Mesendoderm (in vitro differentiated cells): ENCODE results near the gene CREB3L2.

Experiments
- DNase-seq: peaks from one replicate; pipeline ENCODE4 v3.0.0; 2013
- H2AK5ac ChIP-seq: 2 replicates; pipeline ENCODE4 v1.6.1; 2013; ENCODE audit warnings: low read length, inconsistent platforms
- H2BK120ac ChIP-seq: 2 replicates; pipeline ENCODE4 v1.6.1; 2013; ENCODE audit warnings: low read depth, mild to moderate bottlenecking, low read length, moderate library complexity, mixed read lengths
- H2BK15ac ChIP-seq: replicated peaks from 2 replicates; pipeline ENCODE4 v1.6.1; 2013; ENCODE audit warnings: low read depth, mild to moderate bottlenecking, moderate library complexity
- H2BK5ac ChIP-seq: 2 replicates; pipeline ENCODE4 v1.6.1; 2013; ENCODE audit warnings: low read length, inconsistent platforms
- H3K18ac ChIP-seq: 2 replicates; pipeline ENCODE4 v1.6.1; 2013; ENCODE audit warnings: mild to moderate bottlenecking, low read length, mixed read lengths
- H3K23ac ChIP-seq: one replicate; pipeline ENCODE4 v1.6.1; 2013; ENCODE audit warnings: low read length
- H3K27ac ChIP-seq: 2 replicates; pipeline ENCODE4 v1.5.1; 2013; ENCODE audit warnings: low read depth, mild to moderate bottlenecking, inconsistent platforms, low read length, moderate library complexity
- H3K27me3 ChIP-seq: 2 replicates; pipeline ENCODE4 v1.6.1; 2013; ENCODE audit warnings: low read length, control low read depth, mild to moderate bottlenecking, inconsistent platforms; ENCODE audit not compliant: insufficient read depth, poor library complexity
- H3K36me3 ChIP-seq: 2 replicates; pipeline ENCODE4 v1.6.1; 2013; ENCODE audit warnings: low read length, inconsistent platforms; ENCODE audit not compliant: control insufficient read depth, insufficient read depth
- H3K4ac ChIP-seq: one replicate; pipeline ENCODE4 v1.6.1; 2013; ENCODE audit warnings: low read depth, mild to moderate bottlenecking, low read length, moderate library complexity
- H3K4me1 ChIP-seq: 2 replicates; pipeline ENCODE4 v1.6.1; 2013; ENCODE audit warnings: low read depth, low read length, inconsistent platforms; ENCODE audit not compliant: control insufficient read depth
- H3K4me2 ChIP-seq: 2 replicates; pipeline ENCODE4 v1.6.1; 2013; ENCODE audit warnings: low read length
- H3K4me3 ChIP-seq: 2 replicates; pipeline ENCODE4 v1.5.1; 2013; ENCODE audit warnings: mild to moderate bottlenecking, low read length
- H3K56ac ChIP-seq: one replicate; pipeline ENCODE4 v1.6.1; 2013; ENCODE audit warnings: low read length
- H3K79me1 ChIP-seq: 2 replicates; pipeline ENCODE4 v1.6.1; 2013; ENCODE audit warnings: low read length, inconsistent platforms
- H3K79me2 ChIP-seq: 2 replicates; pipeline ENCODE4 v1.6.1; 2013; ENCODE audit warnings: mild to moderate bottlenecking, low read length; ENCODE audit not compliant: control insufficient read depth, insufficient read depth
- H3K9ac ChIP-seq: 2 replicates; pipeline ENCODE4 v1.6.1; 2013; ENCODE audit warnings: low read length, inconsistent platforms
- H4K5ac ChIP-seq: one replicate; pipeline ENCODE4 v1.6.1; 2013; ENCODE audit warnings: low read length
- H4K8ac ChIP-seq: one replicate; pipeline ENCODE4 v1.6.1; 2013; ENCODE audit warnings: low read depth, mild to moderate bottlenecking, control low read depth, low read length, moderate library complexity
- WGBS: extraction: QIAGEN DNeasy Blood & Tissue Kit; methylation state at CpG from one replicate; pipeline ENCODE4 v1.1.7; 2013; ENCODE audit warnings: low lambda C conversion rate, missing lambda C conversion rate; ENCODE audit not compliant: insufficient coverage; ENCODE audit errors: extremely low coverage; 5-methylcytosine and 5-hydroxymethylcytosine counted together

Gene CREB3L2

GRCh38 chr7:137869260-137869659, 132.6 kb downstream of the CREB3L2 start:
- H3K27me3 ChIP-seq: no peaks in the 10 kb centered on the region
- no peak overlapping the region for H2BK120ac ChIP-seq
- H3K27ac ChIP-seq: no peak overlapping the region
- no peaks in the 10 kb centered on the region for H3K79me1 ChIP-seq
- no peak overlapping the region for H3K4ac ChIP-seq
- no peak overlapping the region for H2BK15ac ChIP-seq
- WGBS: no CpG with 5 or more reads among the region's 3 CpGs
- no peak overlapping the region for H3K18ac ChIP-seq
- H3K36me3 ChIP-seq: peaks cover 5% of the 10 kb centered on the region
- H2BK5ac ChIP-seq: no peak overlapping the region
- H4K5ac ChIP-seq: no peak overlapping the region
- DNase-seq: no peak
- no peak overlapping the region for H3K4me2 ChIP-seq
- no peak overlapping the region for H2AK5ac ChIP-seq
- H4K8ac ChIP-seq: no peak overlapping the region
- no peak overlapping the region for H3K56ac ChIP-seq
- H3K4me1 ChIP-seq: no peaks in the 10 kb centered on the region
- no peak overlapping the region for H3K23ac ChIP-seq
- no peak overlapping the region for H3K4me3 ChIP-seq
- no peak overlapping the region for H3K9ac ChIP-seq
- H3K79me2 ChIP-seq: no peaks in the 10 kb centered on the region

GRCh38 chr7:137867289-137867688, 134.6 kb downstream of the CREB3L2 start:
- Histone ChIP-seq H3K4me3 (no peak overlapping the region), H2BK15ac (no peak overlapping the region), H3K4me1 (no peaks in the 10 kb centered on the region), H3K27me3 (no peaks in the 10 kb centered on the region), H2BK120ac (no peak overlapping the region), H3K4ac (no peak overlapping the region), H3K79me1 (no peaks in the 10 kb centered on the region), H3K18ac (no peak overlapping the region), H3K4me2 (no peak overlapping the region), H3K23ac (no peak overlapping the region), H4K5ac (no peak overlapping the region), H2BK5ac (no peak overlapping the region), H2AK5ac (no peak overlapping the region), H3K79me2 (no peaks in the 10 kb centered on the region), H4K8ac (no peak overlapping the region), H3K36me3 (peaks cover 5% of the 10 kb centered on the region), H3K9ac (no peak overlapping the region), H3K56ac (no peak overlapping the region), H3K27ac (no peak overlapping the region)
- no peak for DNase-seq
- no CpG with 5 or more reads among the region's 3 CpGs for WGBS

DNA sequence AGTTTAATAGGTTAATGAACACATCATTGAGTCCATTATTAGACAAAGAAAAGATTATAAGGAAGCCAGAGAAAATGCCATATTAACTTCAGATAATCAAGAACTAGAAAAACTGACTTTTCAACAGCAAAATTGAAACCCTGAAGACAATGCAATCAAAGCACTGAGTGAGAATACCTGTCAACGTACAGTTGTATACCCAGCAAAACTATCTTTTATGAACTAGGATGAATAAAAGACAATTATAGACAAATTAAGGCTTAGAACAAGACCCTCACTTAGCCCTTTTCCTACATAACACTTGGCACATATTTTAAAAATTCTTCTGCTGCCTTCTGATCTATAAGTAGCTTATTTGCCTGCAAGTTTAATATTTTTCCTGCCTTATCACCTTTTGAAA, 136.1 kb downstream of the CREB3L2 start:
- Histone ChIP-seq H3K4me2 (no peak overlapping the region), H3K56ac (no peak overlapping the region)

GRCh38 chr7:137862964-137863363, 138.9 kb downstream of the CREB3L2 start:
- H2AK5ac ChIP-seq: no peak overlapping the region
- H2BK5ac ChIP-seq: no peak overlapping the region
- H3K27me3 ChIP-seq: no peaks in the 10 kb centered on the region
- peaks cover 3% of the 10 kb centered on the region for H3K36me3 ChIP-seq
- H2BK120ac ChIP-seq: no peak overlapping the region
- no peaks in the 10 kb centered on the region for H3K79me1 ChIP-seq
- H4K8ac ChIP-seq: no peak overlapping the region
- H3K18ac ChIP-seq: no peak overlapping the region
- no peak overlapping the region for H4K5ac ChIP-seq
- H3K27ac ChIP-seq: no peak overlapping the region
- no CpG with 5 or more reads among the region's 2 CpGs for WGBS
- H3K4me1 ChIP-seq: no peaks in the 10 kb centered on the region
- no peak overlapping the region for H3K4me3 ChIP-seq
- H3K9ac ChIP-seq: no peak overlapping the region
- no peak overlapping the region for H2BK15ac ChIP-seq
- H3K56ac ChIP-seq: no peak overlapping the region
- H3K4ac ChIP-seq: no peak overlapping the region
- H3K79me2 ChIP-seq: no peaks in the 10 kb centered on the region
- H3K4me2 ChIP-seq: no peak overlapping the region
- H3K23ac ChIP-seq: no peak overlapping the region
- no peak for DNase-seq

More for the DNA sequence above, 136.1 kb downstream of the CREB3L2 start:
- no peak for DNase-seq
- Histone ChIP-seq H4K8ac (no peak overlapping the region), H3K79me2 (no peaks in the 10 kb centered on the region), H2BK5ac (no peak overlapping the region), H3K9ac (no peak overlapping the region), H3K23ac (no peak overlapping the region), H2BK15ac (no peak overlapping the region), H3K4me3 (no peak overlapping the region), H2BK120ac (no peak overlapping the region), H3K27me3 (no peaks in the 10 kb centered on the region), H2AK5ac (no peak overlapping the region), H3K4me1 (no peaks in the 10 kb centered on the region), H3K36me3 (peaks cover 3% of the 10 kb centered on the region), H3K18ac (no peak overlapping the region), H4K5ac (no peak overlapping the region), H3K4ac (no peak overlapping the region), H3K79me1 (no peaks in the 10 kb centered on the region), H3K27ac (no peak overlapping the region)
- WGBS: no CpG with 5 or more reads among the region's 1 CpG

DNA sequence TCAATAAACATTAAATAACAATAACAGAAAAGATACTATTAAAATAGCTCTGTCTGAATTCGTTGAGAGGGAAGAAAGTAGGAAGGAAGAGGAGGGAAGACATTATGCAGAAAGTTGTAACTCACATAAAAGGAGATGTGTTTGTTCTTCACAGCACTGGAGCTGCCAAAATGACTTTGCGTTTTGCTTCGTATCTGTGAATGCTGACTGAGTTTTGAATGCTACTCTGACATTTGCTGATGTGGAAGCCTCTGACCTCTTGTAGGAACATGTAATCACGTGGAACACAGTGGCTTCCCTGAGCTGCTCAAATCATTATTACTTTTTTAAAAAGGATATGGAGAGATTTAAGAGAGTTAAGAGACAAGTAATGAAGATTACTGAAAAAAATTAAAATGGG, 139.5 kb downstream of the CREB3L2 start:
- H3K23ac ChIP-seq: no peak overlapping the region
- H3K79me1 ChIP-seq: no peaks in the 10 kb centered on the region
- no peak overlapping the region for H3K4me2 ChIP-seq
- no peak overlapping the region for H2AK5ac ChIP-seq
- H2BK15ac ChIP-seq: no peak overlapping the region
- H3K27ac ChIP-seq: no peak overlapping the region
- no peak overlapping the region for H2BK5ac ChIP-seq
- no peak overlapping the region for H3K9ac ChIP-seq
- H3K4ac ChIP-seq: no peak overlapping the region
- H3K56ac ChIP-seq: no peak overlapping the region
- H3K27me3 ChIP-seq: no peaks in the 10 kb centered on the region
- H3K79me2 ChIP-seq: no peaks in the 10 kb centered on the region
- H4K5ac ChIP-seq: no peak overlapping the region
- H4K8ac ChIP-seq: no peak overlapping the region
- no peak overlapping the region for H2BK120ac ChIP-seq
- no peak overlapping the region for H3K4me3 ChIP-seq
- no peak overlapping the region for H3K18ac ChIP-seq
- H3K36me3 ChIP-seq: peaks cover 2% of the 10 kb centered on the region
- H3K4me1 ChIP-seq: no peaks in the 10 kb centered on the region
- WGBS: no CpG with 5 or more reads among the region's 4 CpGs
- no peak for DNase-seq

GRCh38 chr7:137860542-137860941, 141.3 kb downstream of the CREB3L2 start:
- no peak overlapping the region for H3K56ac ChIP-seq
- no peak overlapping the region for H3K23ac ChIP-seq
- H2AK5ac ChIP-seq: no peak overlapping the region
- no peaks in the 10 kb centered on the region for H3K4me1 ChIP-seq
- H4K5ac ChIP-seq: no peak overlapping the region
- no peak overlapping the region for H2BK15ac ChIP-seq
- no peaks in the 10 kb centered on the region for H3K36me3 ChIP-seq
- no peak overlapping the region for H3K9ac ChIP-seq
- no peak overlapping the region for H3K4me3 ChIP-seq
- no peak overlapping the region for H2BK120ac ChIP-seq
- H3K79me1 ChIP-seq: no peaks in the 10 kb centered on the region
- H2BK5ac ChIP-seq: no peak overlapping the region
- H3K4ac ChIP-seq: no peak overlapping the region
- no peaks in the 10 kb centered on the region for H3K79me2 ChIP-seq
- no peak overlapping the region for H3K4me2 ChIP-seq
- no peak for DNase-seq
- H3K18ac ChIP-seq: no peak overlapping the region
- no CpG with 5 or more reads among the region's 2 CpGs for WGBS
- H3K27me3 ChIP-seq: no peaks in the 10 kb centered on the region
- no peak overlapping the region for H3K27ac ChIP-seq
- H4K8ac ChIP-seq: no peak overlapping the region
